Tibial nerve (tissue), 4 donors: Measurements from ENCODE around the gene FNDC3B.

Source experiments
- EP300 ChIP-seq, 2 donors: sonication (generic); formaldehyde crosslinking; IDR thresholded peaks; one replicate each; pipeline ENCODE4 v1.6.1; 2017; ENCODE audit warnings: antibody characterized with exemption in 2 of 2, mild to moderate bottlenecking in 1 of 2
- POLR2A ChIP-seq, 2 donors: fragments of 450-650 bp; IDR thresholded peaks; one replicate each; pipeline ENCODE4 v1.6.1; 2017; ENCODE audit warnings: antibody characterized with exemption in 2 of 2, mild to moderate bottlenecking in 2 of 2, moderate library complexity in 2 of 2
- TF ChIP-seq, protein P1 (sequence below), 5 experiments: fragments of 200-600 bp in 3 of 5; fragments of 450-650 bp in 2 of 5; sonication (generic) in 3 of 5; IDR thresholded peaks; one replicate each; pipeline ENCODE4 v1.5.1; 2016 to 2019; ENCODE audit warnings: antibody characterized with exemption in 5 of 5, mild to moderate bottlenecking in 3 of 5, moderate library complexity in 2 of 5

DNA sequence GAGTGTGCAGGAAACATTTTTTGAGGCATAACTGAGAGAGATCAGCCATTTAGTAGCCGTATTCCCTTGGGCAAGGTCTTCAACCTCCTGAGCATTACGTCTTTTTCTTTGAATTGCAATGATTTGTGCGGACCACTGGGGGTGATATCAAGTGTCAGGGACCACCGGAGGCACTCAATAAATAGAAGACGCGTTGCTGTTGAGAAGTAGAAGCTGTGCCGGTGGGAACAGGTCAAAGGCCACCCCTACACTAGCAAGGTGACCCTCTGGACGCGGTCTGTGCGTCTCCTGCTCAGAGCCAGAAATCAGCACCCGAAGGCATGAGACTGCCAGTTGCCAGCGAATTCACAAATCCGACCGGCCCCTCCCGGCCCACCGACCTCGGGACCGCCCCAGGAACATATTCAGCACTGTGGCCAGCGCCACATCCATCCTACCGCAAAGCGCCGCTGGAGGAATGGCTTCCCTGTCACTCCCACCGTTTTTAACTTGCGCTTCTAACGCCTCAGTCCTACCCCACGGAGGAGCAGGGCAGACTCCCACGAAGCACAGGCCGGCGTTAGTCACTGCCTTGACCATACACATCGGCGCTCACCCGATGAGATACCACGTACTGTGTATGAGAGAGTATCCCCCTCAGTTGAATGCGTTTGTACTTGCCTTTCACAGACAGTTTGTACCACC, 410.2 kb downstream of the FNDC3B start:
- TF ChIP-seq, protein P1, sequence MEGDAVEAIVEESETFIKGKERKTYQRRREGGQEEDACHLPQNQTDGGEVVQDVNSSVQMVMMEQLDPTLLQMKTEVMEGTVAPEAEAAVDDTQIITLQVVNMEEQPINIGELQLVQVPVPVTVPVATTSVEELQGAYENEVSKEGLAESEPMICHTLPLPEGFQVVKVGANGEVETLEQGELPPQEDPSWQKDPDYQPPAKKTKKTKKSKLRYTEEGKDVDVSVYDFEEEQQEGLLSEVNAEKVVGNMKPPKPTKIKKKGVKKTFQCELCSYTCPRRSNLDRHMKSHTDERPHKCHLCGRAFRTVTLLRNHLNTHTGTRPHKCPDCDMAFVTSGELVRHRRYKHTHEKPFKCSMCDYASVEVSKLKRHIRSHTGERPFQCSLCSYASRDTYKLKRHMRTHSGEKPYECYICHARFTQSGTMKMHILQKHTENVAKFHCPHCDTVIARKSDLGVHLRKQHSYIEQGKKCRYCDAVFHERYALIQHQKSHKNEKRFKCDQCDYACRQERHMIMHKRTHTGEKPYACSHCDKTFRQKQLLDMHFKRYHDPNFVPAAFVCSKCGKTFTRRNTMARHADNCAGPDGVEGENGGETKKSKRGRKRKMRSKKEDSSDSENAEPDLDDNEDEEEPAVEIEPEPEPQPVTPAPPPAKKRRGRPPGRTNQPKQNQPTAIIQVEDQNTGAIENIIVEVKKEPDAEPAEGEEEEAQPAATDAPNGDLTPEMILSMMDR (IDR thresholded peaks at IDR 0.05), result no peak
- no peak for TF ChIP-seq POLR2A (IDR thresholded peaks at IDR 0.05)
- no peak for TF ChIP-seq EP300 (IDR thresholded peaks at IDR 0.05)
